ENCODE data around the gene ADORA1. TPM values are rescaled to one million over a fixed set of nuclear protein-coding genes. Genes with fewer than 3 reads are reported as not detected.

Gene ADORA1
- polyA plus RNA-seq, result 0.55 TPM
- long read RNA-seq, donor 1, partial matches to known transcripts, result 0 of 1 reads
- long read RNA-seq, donor 1, other reads (novel, unspliced or antisense), result 0 of 1 reads
- long read RNA-seq, donor 2, result 0 reads
- long read RNA-seq, donor 3, result 0 reads
- long read RNA-seq, donor 4, result 0 reads
- long read RNA-seq, donor 5, result 0 reads
- long read RNA-seq, donor 6, partial matches to known transcripts, result 0 of 1 reads
- long read RNA-seq, donor 6, other reads (novel, unspliced or antisense), result 0 of 1 reads
- long read RNA-seq, donor 7, result 0 reads
- long read RNA-seq, donor 8, result 0 reads
- long read RNA-seq, donor 9, partial matches to known transcripts, result 0 of 2 reads
- long read RNA-seq, donor 9, other reads (novel, unspliced or antisense), result 0 of 2 reads
- long read RNA-seq, donor 10, result 0 reads
- long read RNA-seq, donor 11, result 0 reads

DNA sequence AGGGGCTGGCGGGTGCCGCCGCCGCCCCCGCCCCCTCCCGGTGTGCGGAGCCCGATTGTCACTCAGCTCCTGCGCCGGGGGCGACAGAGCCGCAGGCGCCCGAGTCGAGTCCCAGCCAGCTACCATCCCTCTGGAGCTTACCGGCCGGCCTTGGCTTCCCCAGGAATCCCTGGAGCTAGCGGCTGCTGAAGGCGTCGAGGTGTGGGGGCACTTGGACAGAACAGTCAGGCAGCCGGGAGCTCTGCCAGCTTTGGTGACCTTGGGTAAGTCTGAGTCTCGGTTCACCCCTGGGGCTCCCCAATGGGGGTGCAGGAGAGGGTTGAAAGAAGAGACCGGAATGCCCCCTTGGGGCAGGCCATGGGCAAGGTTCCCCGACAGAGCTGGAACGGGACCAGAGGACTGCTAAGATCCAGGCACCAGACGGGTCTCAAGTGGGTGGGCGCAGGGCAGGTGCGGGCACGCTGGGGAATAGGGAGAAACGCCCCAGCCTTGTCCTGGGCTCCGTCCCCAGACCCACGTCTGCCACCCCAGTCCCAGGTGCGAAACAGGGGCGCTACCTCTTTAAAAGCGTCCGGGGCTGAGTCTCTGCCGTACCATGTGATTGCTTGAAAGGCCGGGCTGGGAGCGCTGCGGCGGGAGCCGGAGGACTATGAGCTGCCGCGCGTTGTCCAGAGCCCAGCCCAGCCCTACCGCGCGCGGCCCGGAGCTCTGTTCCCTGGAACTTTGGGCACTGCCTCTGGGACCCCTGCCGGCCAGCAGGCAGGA is at the start of gene ADORA1:
Gene ADORA1 (plus strand): TSS at position 61 of the 765 bp plus-strand sequence. CDS start 1,116 bp downstream, outside the sequence.
- Histone ChIP-seq H3K9me3 (ENCODE audit: control insufficient read depth, low read depth, low read length) (no peaks in the 10 kb centered on the region), H3K4me3 (ENCODE audit: low read length) (peak within 1 kb of the TSS; percentile 26), H3K27me3 (ENCODE audit: control insufficient read depth, insufficient read depth, low read length) (peaks cover 58% of the 10 kb centered on the region), H3K36me3 (ENCODE audit: control insufficient read depth, insufficient read depth, low read length) (no peaks in the 10 kb centered on the region), H3K4me1 (ENCODE audit: control insufficient read depth, insufficient read depth, low read length) (peaks cover 18% of the 10 kb centered on the region), H3K27ac (ENCODE audit: low read length) (no peak within 1 kb of the TSS)
- DNase-seq, result peak; percentile 33 to 62
- WGBS (ENCODE audit: insufficient coverage, low lambda C conversion rate), result no CpG with 5 or more reads among the region's 51 CpGs

GRCh38 chr1:203077956-203078355 is 49.6 kb upstream of the ADORA1 start:
- Histone ChIP-seq H3K4me3 (ENCODE audit: low read length) (no peak overlapping the region), H3K27ac (ENCODE audit: low read length) (no peak overlapping the region), H3K27me3 (ENCODE audit: control insufficient read depth, insufficient read depth, low read length) (peaks cover 75% of the 10 kb centered on the region), H3K9me3 (ENCODE audit: control insufficient read depth, low read depth, low read length) (no peaks in the 10 kb centered on the region), H3K4me1 (ENCODE audit: control insufficient read depth, insufficient read depth, low read length) (no peaks in the 10 kb centered on the region), H3K36me3 (ENCODE audit: control insufficient read depth, insufficient read depth, low read length) (no peaks in the 10 kb centered on the region)
- WGBS (ENCODE audit: insufficient coverage, low lambda C conversion rate), result no CpG with 5 or more reads among the region's 2 CpGs
- no peak for DNase-seq

GRCh38 chr1:203078478-203078877 is 49.0 kb upstream of the ADORA1 start:
- DNase-seq, result no peak
- Histone ChIP-seq H3K27ac (ENCODE audit: low read length) (no peak overlapping the region), H3K9me3 (ENCODE audit: control insufficient read depth, low read depth, low read length) (no peaks in the 10 kb centered on the region), H3K36me3 (ENCODE audit: control insufficient read depth, insufficient read depth, low read length) (no peaks in the 10 kb centered on the region), H3K27me3 (ENCODE audit: control insufficient read depth, insufficient read depth, low read length) (peaks cover 71% of the 10 kb centered on the region), H3K4me3 (ENCODE audit: low read length) (no peak overlapping the region), H3K4me1 (ENCODE audit: control insufficient read depth, insufficient read depth, low read length) (no peaks in the 10 kb centered on the region)
- no CpG with 5 or more reads among the region's 3 CpGs for WGBS (ENCODE audit: insufficient coverage, low lambda C conversion rate)

GRCh38 chr1:203080456-203080855 is 47.1 kb upstream of the ADORA1 start:
- no peaks in the 10 kb centered on the region for H3K36me3 ChIP-seq (ENCODE audit: control insufficient read depth, insufficient read depth, low read length)
- H3K27me3 ChIP-seq (ENCODE audit: control insufficient read depth, insufficient read depth, low read length), result peaks cover 55% of the 10 kb centered on the region
- H3K4me3 ChIP-seq (ENCODE audit: low read length), result no peak overlapping the region
- H3K27ac ChIP-seq (ENCODE audit: low read length), result no peak overlapping the region
- no peaks in the 10 kb centered on the region for H3K9me3 ChIP-seq (ENCODE audit: control insufficient read depth, low read depth, low read length)
- no peaks in the 10 kb centered on the region for H3K4me1 ChIP-seq (ENCODE audit: control insufficient read depth, insufficient read depth, low read length)
- 100% methylated on average over 1 of the region's 5 CpGs for WGBS (ENCODE audit: insufficient coverage, low lambda C conversion rate)
- no peak for DNase-seq

- Histone ChIP-seq H3K27me3 (ENCODE audit: control insufficient read depth, insufficient read depth, low read length) (peaks cover 43% of the 10 kb centered on the region), H3K4me1 (ENCODE audit: control insufficient read depth, insufficient read depth, low read length) (no peaks in the 10 kb centered on the region), H3K9me3 (ENCODE audit: control insufficient read depth, low read depth, low read length) (no peaks in the 10 kb centered on the region), H3K27ac (ENCODE audit: low read length) (no peak overlapping the region), H3K36me3 (ENCODE audit: control insufficient read depth, insufficient read depth, low read length) (no peaks in the 10 kb centered on the region), H3K4me3 (ENCODE audit: low read length) (no peak overlapping the region)
- no CpG with 5 or more reads among the region's 9 CpGs for WGBS (ENCODE audit: insufficient coverage, low lambda C conversion rate)
- DNase-seq, result no peak
These were observed 45.9 kb upstream of the ADORA1 start for GRCh38 chr1:203081465-203082230.

DNA sequence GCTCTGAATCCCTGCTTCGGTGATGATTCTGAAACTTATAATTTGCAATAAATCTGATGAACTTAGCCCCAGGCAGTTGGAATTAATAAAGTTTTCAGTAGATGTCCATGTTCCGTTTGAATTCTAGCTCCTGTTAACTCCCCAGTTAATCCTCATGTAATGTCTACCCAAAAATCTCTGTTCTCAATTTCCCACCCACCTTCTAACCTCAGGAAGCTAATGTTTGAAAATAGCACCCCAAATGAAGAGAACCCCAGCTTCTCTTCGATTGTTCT is 45.4 kb upstream of the ADORA1 start:
- H3K27ac ChIP-seq (ENCODE audit: low read length), result no peak overlapping the region
- no peak for DNase-seq
- no peaks in the 10 kb centered on the region for H3K9me3 ChIP-seq (ENCODE audit: control insufficient read depth, low read depth, low read length)
- no peaks in the 10 kb centered on the region for H3K4me1 ChIP-seq (ENCODE audit: control insufficient read depth, insufficient read depth, low read length)
- 67% methylated on average over 1 of the region's 3 CpGs for WGBS (ENCODE audit: insufficient coverage, low lambda C conversion rate)
- H3K27me3 ChIP-seq (ENCODE audit: control insufficient read depth, insufficient read depth, low read length), result peaks cover 38% of the 10 kb centered on the region
- no peaks in the 10 kb centered on the region for H3K36me3 ChIP-seq (ENCODE audit: control insufficient read depth, insufficient read depth, low read length)
- H3K4me3 ChIP-seq (ENCODE audit: low read length), result no peak overlapping the region

GRCh38 chr1:203082571-203083462 is 44.7 kb upstream of the ADORA1 start:
- WGBS (ENCODE audit: insufficient coverage, low lambda C conversion rate), result 50% methylated on average over 1 of the region's 11 CpGs
- Histone ChIP-seq H3K27ac (ENCODE audit: low read length) (no peak overlapping the region), H3K4me1 (ENCODE audit: control insufficient read depth, insufficient read depth, low read length) (no peaks in the 10 kb centered on the region), H3K9me3 (ENCODE audit: control insufficient read depth, low read depth, low read length) (no peaks in the 10 kb centered on the region), H3K27me3 (ENCODE audit: control insufficient read depth, insufficient read depth, low read length) (peaks cover 35% of the 10 kb centered on the region), H3K4me3 (ENCODE audit: low read length) (no peak overlapping the region), H3K36me3 (ENCODE audit: control insufficient read depth, insufficient read depth, low read length) (no peaks in the 10 kb centered on the region)
- no peak for DNase-seq

GRCh38 chr1:203083463-203083921 is 44.0 kb upstream of the ADORA1 start:
- H3K27me3 ChIP-seq (ENCODE audit: control insufficient read depth, insufficient read depth, low read length), result peaks cover 32% of the 10 kb centered on the region
- H3K36me3 ChIP-seq (ENCODE audit: control insufficient read depth, insufficient read depth, low read length), result no peaks in the 10 kb centered on the region
- DNase-seq, result no peak
- no peak overlapping the region for H3K4me3 ChIP-seq (ENCODE audit: low read length)
- no peaks in the 10 kb centered on the region for H3K9me3 ChIP-seq (ENCODE audit: control insufficient read depth, low read depth, low read length)
- H3K4me1 ChIP-seq (ENCODE audit: control insufficient read depth, insufficient read depth, low read length), result no peaks in the 10 kb centered on the region
- no CpG with 5 or more reads among the region's 11 CpGs for WGBS (ENCODE audit: insufficient coverage, low lambda C conversion rate)
- H3K27ac ChIP-seq (ENCODE audit: low read length), result no peak overlapping the region

DNA sequence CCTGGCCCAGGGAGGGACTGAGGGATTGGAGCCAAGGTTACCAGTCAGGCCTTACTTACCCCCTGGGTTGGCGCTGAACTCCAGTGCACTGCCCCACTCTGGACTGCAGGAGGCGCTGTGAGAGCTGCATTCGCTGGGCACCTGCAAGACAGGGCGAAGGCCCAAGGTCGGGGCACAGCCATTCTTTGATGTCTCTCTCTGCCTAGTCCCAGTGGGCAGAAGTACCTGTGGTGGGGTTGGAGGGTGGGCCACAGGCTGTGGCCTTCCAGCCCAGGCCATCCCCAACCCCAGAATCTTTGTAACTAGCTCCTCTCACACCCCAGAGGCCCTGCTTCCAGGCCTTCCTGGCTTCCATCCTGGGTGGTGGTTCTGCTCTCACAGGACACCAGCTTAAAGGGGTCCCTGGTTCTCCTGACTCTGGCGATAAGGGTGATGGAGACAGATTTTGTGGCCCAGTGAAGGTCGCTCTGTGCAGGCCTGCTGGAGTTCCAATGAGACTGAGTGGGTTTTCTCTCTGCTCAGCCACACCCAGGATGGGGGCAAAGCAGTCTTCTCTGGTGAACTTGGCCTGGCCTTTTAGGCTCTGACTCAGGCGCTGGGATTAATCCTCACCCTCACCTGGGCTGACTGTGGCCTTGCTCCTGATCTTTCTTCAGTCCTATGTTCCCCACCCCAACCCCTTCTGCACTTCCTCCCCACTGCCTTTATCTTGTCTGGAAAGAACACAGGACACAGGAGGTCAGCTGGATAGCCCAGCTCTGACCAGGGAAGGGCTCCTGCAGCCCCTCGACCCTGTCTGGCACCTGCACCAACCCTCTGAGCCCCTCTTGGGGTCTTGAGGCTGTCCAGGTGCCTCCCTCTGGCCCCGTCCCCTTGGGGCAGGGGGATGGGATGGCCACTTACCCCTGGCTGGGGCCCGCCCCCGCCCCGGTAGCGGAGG is 42.7 kb upstream of the ADORA1 start:
- no CpG with 5 or more reads among the region's 14 CpGs for WGBS (ENCODE audit: insufficient coverage, low lambda C conversion rate)
- Histone ChIP-seq H3K4me3 (ENCODE audit: low read length) (no peak overlapping the region), H3K27me3 (ENCODE audit: control insufficient read depth, insufficient read depth, low read length) (peaks cover 34% of the 10 kb centered on the region), H3K27ac (ENCODE audit: low read length) (no peak overlapping the region), H3K36me3 (ENCODE audit: control insufficient read depth, insufficient read depth, low read length) (no peaks in the 10 kb centered on the region), H3K9me3 (ENCODE audit: control insufficient read depth, low read depth, low read length) (no peaks in the 10 kb centered on the region), H3K4me1 (ENCODE audit: control insufficient read depth, insufficient read depth, low read length) (no peaks in the 10 kb centered on the region)
- no peak for DNase-seq
